ENCODE data around the gene SURF4.
"Not testable (repeated sequence)": the region's sequence is repeated elsewhere in the genome, so short reads cannot be mapped to it uniquely, and the experiment has no call there.

SURF4 gene

DNA sequence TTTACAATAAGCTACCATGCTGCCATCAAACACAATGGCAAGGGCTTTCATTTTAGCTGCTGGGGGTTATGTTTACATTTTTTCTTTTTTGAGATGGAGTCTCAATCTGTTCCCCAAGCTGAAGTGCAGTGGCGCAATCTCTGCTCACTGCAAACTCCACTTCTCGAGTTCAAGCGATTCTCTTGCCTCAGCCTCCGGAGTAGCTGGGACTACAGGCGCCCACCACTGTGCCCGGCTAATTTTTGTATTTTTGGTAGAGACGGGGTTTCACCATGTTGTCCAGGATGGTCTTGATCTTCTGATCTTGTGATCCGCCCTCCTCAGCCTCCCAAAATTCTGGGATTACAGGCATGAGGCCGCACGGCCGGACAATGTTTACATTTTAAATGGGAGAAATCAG lies 41.0 kb downstream of the SURF4 start:
- not testable (repeated sequence) for H3K14ac ChIP-seq (ENCODE audit: low read length); H3K79me1 ChIP-seq (ENCODE audit: low read length); H3K4me3 ChIP-seq (ENCODE audit: low read depth, low read length); H2BK5ac ChIP-seq (ENCODE audit: low read depth, low read length, poor library complexity); H2BK120ac ChIP-seq (ENCODE audit: insufficient read depth, low read length, poor library complexity); H3K9ac ChIP-seq (ENCODE audit: low read length); H4K91ac ChIP-seq (ENCODE audit: low read depth, low read length); H4K8ac ChIP-seq (ENCODE audit: low read depth, low read length); H3K4me1 ChIP-seq (ENCODE audit: control insufficient read depth in 1 of 2, insufficient read depth in 2 of 2, low read length in 2 of 2); H4K12ac ChIP-seq (ENCODE audit: low read depth, low read length); DNase-seq; H3K79me2 ChIP-seq (ENCODE audit: control insufficient read depth, insufficient read depth, low read length, poor library complexity); H3K18ac ChIP-seq (ENCODE audit: low read length); H2AK5ac ChIP-seq (ENCODE audit: low read length); H3K23ac ChIP-seq (ENCODE audit: low read length); H2AFZ ChIP-seq (ENCODE audit: insufficient read depth, low read length, poor library complexity); H3K27me3 ChIP-seq (ENCODE audit: insufficient read depth, low read length); H2BK12ac ChIP-seq (ENCODE audit: low read length); H3K9me3 ChIP-seq (ENCODE audit: insufficient read depth, low read depth, low read length); H3K27ac ChIP-seq (ENCODE audit: low read depth, low read length)
- H3K4me2 ChIP-seq (ENCODE audit: low read length): peak overlapping the region; percentile 8
- WGBS (ENCODE audit: extremely low coverage, insufficient coverage, insufficient read length): no CpG with 5 or more reads among the region's 11 CpGs
- peak overlapping the region; percentile 17 for H3K4ac ChIP-seq (ENCODE audit: low read depth, low read length)
- peaks cover 38 to 48% of the 10 kb centered on the region in 2 experiments for H3K36me3 ChIP-seq (ENCODE audit: control insufficient read depth in 1 of 2, insufficient read depth in 2 of 2, low read length in 2 of 2)

DNA sequence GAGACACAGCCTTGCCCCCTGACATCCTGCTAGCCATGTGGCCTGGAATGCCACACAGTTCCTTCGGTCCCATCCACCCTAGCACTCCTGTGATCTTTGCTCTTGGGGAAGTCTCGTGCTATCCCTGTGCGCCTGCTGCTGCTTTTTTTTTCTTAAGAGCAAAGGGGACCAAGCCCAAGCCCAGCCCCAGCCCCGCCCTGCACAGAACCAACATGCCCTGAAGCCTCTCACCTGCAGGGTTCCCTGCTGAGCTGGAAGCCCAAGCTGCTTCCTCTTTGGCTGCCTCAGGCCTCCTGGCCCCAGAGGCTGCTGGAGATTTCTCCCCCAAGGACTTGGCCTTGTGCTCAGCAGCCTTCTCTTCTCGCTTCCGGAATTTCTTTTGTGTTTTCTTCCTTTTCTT lies 41.7 kb downstream of the SURF4 start:
- no peaks in the 10 kb centered on the region for H3K27me3 ChIP-seq (ENCODE audit: insufficient read depth, low read length)
- no peak overlapping the region for H2AK5ac ChIP-seq (ENCODE audit: low read length)
- no CpG with 5 or more reads among the region's 6 CpGs for WGBS (ENCODE audit: extremely low coverage, insufficient coverage, insufficient read length)
- H3K9ac ChIP-seq (ENCODE audit: low read length): no peak overlapping the region
- H3K4me2 ChIP-seq (ENCODE audit: low read length): no peak overlapping the region
- H3K4ac ChIP-seq (ENCODE audit: low read depth, low read length): no peak overlapping the region
- H3K27ac ChIP-seq (ENCODE audit: low read depth, low read length): no peak overlapping the region
- H3K23ac ChIP-seq (ENCODE audit: low read length): no peak overlapping the region
- DNase-seq: no peak
- H3K79me1 ChIP-seq (ENCODE audit: low read length): peaks cover 6% of the 10 kb centered on the region
- H2BK12ac ChIP-seq (ENCODE audit: low read length): no peak overlapping the region
- no peak overlapping the region for H4K91ac ChIP-seq (ENCODE audit: low read depth, low read length)
- H3K4me3 ChIP-seq (ENCODE audit: low read depth, low read length): no peak overlapping the region
- H3K36me3 ChIP-seq (ENCODE audit: control insufficient read depth in 1 of 2, insufficient read depth in 2 of 2, low read length in 2 of 2): peaks cover 34 to 42% of the 10 kb centered on the region in 2 experiments
- H3K4me1 ChIP-seq (ENCODE audit: control insufficient read depth in 1 of 2, insufficient read depth in 2 of 2, low read length in 2 of 2): peaks cover 0 to 3% of the 10 kb centered on the region in 2 experiments
- H2BK120ac ChIP-seq (ENCODE audit: insufficient read depth, low read length, poor library complexity): no peak overlapping the region
- no peak overlapping the region for H2BK5ac ChIP-seq (ENCODE audit: low read depth, low read length, poor library complexity)
- H3K79me2 ChIP-seq (ENCODE audit: control insufficient read depth, insufficient read depth, low read length, poor library complexity): peaks cover 5% of the 10 kb centered on the region
- no peak overlapping the region for H4K8ac ChIP-seq (ENCODE audit: low read depth, low read length)
- no peak overlapping the region for H4K12ac ChIP-seq (ENCODE audit: low read depth, low read length)
- no peak overlapping the region for H2AFZ ChIP-seq (ENCODE audit: insufficient read depth, low read length, poor library complexity)
- H3K18ac ChIP-seq (ENCODE audit: low read length): no peak overlapping the region
- H3K9me3 ChIP-seq (ENCODE audit: insufficient read depth, low read depth, low read length): peaks cover 2% of the 10 kb centered on the region
- no peak overlapping the region for H3K14ac ChIP-seq (ENCODE audit: low read length)

GRCh38 chr9:133333566-133333965 lies 42.3 kb downstream of the SURF4 start:
- Histone ChIP-seq H3K36me3 (ENCODE audit: control insufficient read depth in 1 of 2, insufficient read depth in 2 of 2, low read length in 2 of 2) (peaks cover 34 to 40% of the 10 kb centered on the region in 2 experiments), H3K9ac (ENCODE audit: low read length) (no peak overlapping the region), H4K8ac (ENCODE audit: low read depth, low read length) (no peak overlapping the region), H2AFZ (ENCODE audit: insufficient read depth, low read length, poor library complexity) (no peak overlapping the region), H3K9me3 (ENCODE audit: insufficient read depth, low read depth, low read length) (peaks cover 2% of the 10 kb centered on the region), H3K4me1 (ENCODE audit: control insufficient read depth in 1 of 2, insufficient read depth in 2 of 2, low read length in 2 of 2) (peaks cover 0 to 3% of the 10 kb centered on the region in 2 experiments), H2AK5ac (ENCODE audit: low read length) (no peak overlapping the region), H3K18ac (ENCODE audit: low read length) (no peak overlapping the region), H2BK120ac (ENCODE audit: insufficient read depth, low read length, poor library complexity) (no peak overlapping the region), H2BK12ac (ENCODE audit: low read length) (no peak overlapping the region), H3K27me3 (ENCODE audit: insufficient read depth, low read length) (no peaks in the 10 kb centered on the region), H4K91ac (ENCODE audit: low read depth, low read length) (no peak overlapping the region), H4K12ac (ENCODE audit: low read depth, low read length) (no peak overlapping the region), H3K4me2 (ENCODE audit: low read length) (no peak overlapping the region), H3K79me1 (ENCODE audit: low read length) (peaks cover 6% of the 10 kb centered on the region), H3K27ac (ENCODE audit: low read depth, low read length) (no peak overlapping the region), H3K4me3 (ENCODE audit: low read depth, low read length) (no peak overlapping the region), H3K79me2 (ENCODE audit: control insufficient read depth, insufficient read depth, low read length, poor library complexity) (peaks cover 5% of the 10 kb centered on the region), H3K14ac (ENCODE audit: low read length) (no peak overlapping the region), H3K23ac (ENCODE audit: low read length) (no peak overlapping the region), H2BK5ac (ENCODE audit: low read depth, low read length, poor library complexity) (no peak overlapping the region), H3K4ac (ENCODE audit: low read depth, low read length) (no peak overlapping the region)
- WGBS (ENCODE audit: extremely low coverage, insufficient coverage, insufficient read length): no CpG with 5 or more reads among the region's 10 CpGs
- DNase-seq: no peak

DNA sequence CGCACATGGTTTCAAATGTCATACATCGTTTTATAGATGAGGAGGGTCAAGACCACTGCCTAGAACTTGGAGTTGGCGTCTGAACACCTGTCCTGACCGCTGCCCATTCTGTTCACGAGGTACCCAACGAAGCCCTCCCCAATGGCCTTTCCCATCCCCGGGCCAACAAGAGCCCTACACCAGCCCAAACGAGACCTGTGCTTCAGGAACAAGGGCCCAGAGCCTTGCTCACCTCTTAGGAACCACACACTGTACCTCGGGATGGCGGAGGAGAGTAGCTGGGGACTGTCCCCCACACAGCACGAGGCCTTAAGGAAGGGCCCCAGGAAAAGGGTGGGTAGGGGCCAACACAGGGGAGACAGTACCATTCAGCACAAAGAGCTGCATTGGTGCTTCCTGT lies 42.8 kb downstream of the SURF4 start:
- no peak overlapping the region for H3K23ac ChIP-seq (ENCODE audit: low read length)
- no peak overlapping the region for H4K91ac ChIP-seq (ENCODE audit: low read depth, low read length)
- H3K4ac ChIP-seq (ENCODE audit: low read depth, low read length): no peak overlapping the region
- H3K27me3 ChIP-seq (ENCODE audit: insufficient read depth, low read length): no peaks in the 10 kb centered on the region
- H2AK5ac ChIP-seq (ENCODE audit: low read length): no peak overlapping the region
- no CpG with 5 or more reads among the region's 11 CpGs for WGBS (ENCODE audit: extremely low coverage, insufficient coverage, insufficient read length)
- no peak overlapping the region for H2BK120ac ChIP-seq (ENCODE audit: insufficient read depth, low read length, poor library complexity)
- H2AFZ ChIP-seq (ENCODE audit: insufficient read depth, low read length, poor library complexity): no peak overlapping the region
- no peak overlapping the region for H3K27ac ChIP-seq (ENCODE audit: low read depth, low read length)
- no peak overlapping the region for H3K4me3 ChIP-seq (ENCODE audit: low read depth, low read length)
- H3K18ac ChIP-seq (ENCODE audit: low read length): no peak overlapping the region
- H3K36me3 ChIP-seq (ENCODE audit: control insufficient read depth in 1 of 2, insufficient read depth in 2 of 2, low read length in 2 of 2): peaks cover 34 to 40% of the 10 kb centered on the region in 2 experiments
- H3K79me2 ChIP-seq (ENCODE audit: control insufficient read depth, insufficient read depth, low read length, poor library complexity): peaks cover 5% of the 10 kb centered on the region
- no peak overlapping the region for H4K8ac ChIP-seq (ENCODE audit: low read depth, low read length)
- DNase-seq: no peak
- H3K4me1 ChIP-seq (ENCODE audit: control insufficient read depth in 1 of 2, insufficient read depth in 2 of 2, low read length in 2 of 2): peaks cover 0 to 3% of the 10 kb centered on the region in 2 experiments
- H3K4me2 ChIP-seq (ENCODE audit: low read length): no peak overlapping the region
- no peak overlapping the region for H3K9ac ChIP-seq (ENCODE audit: low read length)
- H3K9me3 ChIP-seq (ENCODE audit: insufficient read depth, low read depth, low read length): peaks cover 2% of the 10 kb centered on the region
- H3K14ac ChIP-seq (ENCODE audit: low read length): no peak overlapping the region
- H3K79me1 ChIP-seq (ENCODE audit: low read length): peaks cover 6% of the 10 kb centered on the region
- H4K12ac ChIP-seq (ENCODE audit: low read depth, low read length): no peak overlapping the region
- H2BK12ac ChIP-seq (ENCODE audit: low read length): no peak overlapping the region
- no peak overlapping the region for H2BK5ac ChIP-seq (ENCODE audit: low read depth, low read length, poor library complexity)

Data from trophoblast cell (in vitro differentiated cells and primary cell).